ENCODE data around the gene FMN1. TPM values are rescaled to one million over a fixed set of nuclear protein-coding genes. Genes with fewer than 3 reads are reported as not detected.

FMN1 gene
- total RNA-seq, 6 donors from 2014 or later: 20.2 to 176 (median 53.8) TPM

DNA sequence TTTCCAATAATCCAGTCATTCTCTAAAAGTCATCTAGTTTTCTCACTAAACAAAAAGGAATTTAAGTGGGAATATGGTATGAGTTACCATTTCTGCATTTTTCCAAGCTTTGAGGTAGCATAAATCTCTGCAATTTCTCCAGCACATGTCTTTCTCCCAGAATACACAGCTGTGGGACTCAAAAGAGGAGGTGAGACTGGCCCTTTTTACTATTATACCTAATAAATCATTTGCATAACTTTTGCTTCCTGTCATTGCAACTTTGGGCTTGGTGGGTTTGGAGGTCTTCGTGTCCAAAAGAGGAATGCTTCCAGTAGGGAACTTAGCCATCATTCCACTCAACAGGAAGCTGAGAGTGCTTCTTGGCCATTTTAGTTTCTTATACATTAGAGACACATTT is 94.8 kb downstream of the FMN1 start:
- WGBS, 2 donors: 23 to 42% methylated on average over 1 of the region's 1 CpG
- DNase-seq (no peak), ATAC-seq (ENCODE audit: low FRiP score in 2 of 2) (no peak)
- Histone ChIP-seq H3K9me3 (no peaks in the 10 kb centered on the region), H3K4me3 (no peak overlapping the region), H3K36me3 (no peaks in the 10 kb centered on the region), H3K4me1 (no peaks in the 10 kb centered on the region), H3K27ac (no peak overlapping the region), H3K27me3 (no peaks in the 10 kb centered on the region)
- TF ChIP-seq POLR2AphosphoS5 (IDR thresholded peaks at IDR 0.05): no peak
- TF ChIP-seq POLR2A (IDR thresholded peaks at IDR 0.05): no peak
- no peak for TF ChIP-seq EP300 (IDR thresholded peaks at IDR 0.05)
- TF ChIP-seq CTCF (IDR thresholded peaks at IDR 0.05): no peak

DNA sequence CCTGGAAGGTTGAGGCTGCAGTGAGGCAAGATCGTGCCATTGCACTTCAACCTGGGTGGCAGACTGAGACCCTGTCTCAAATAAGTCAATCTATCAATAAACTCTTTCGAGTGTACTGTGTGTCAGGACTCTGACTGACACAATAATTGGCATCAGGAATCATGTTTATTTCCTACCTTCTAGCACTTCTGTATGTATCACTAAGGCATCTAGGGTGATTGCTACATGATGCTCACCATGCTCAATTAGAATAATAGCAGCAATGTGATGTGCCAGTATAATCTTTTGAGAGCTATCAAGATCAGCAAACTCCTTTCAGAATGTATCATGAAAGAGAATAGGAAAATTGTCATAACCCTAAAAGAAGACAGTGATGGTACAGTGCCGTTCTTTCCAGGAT is 95.3 kb downstream of the FMN1 start:
- Histone ChIP-seq H3K9me3 (no peaks in the 10 kb centered on the region), H3K36me3 (no peaks in the 10 kb centered on the region), H3K27ac (no peak overlapping the region), H3K4me3 (no peak overlapping the region), H3K27me3 (no peaks in the 10 kb centered on the region), H3K4me1 (no peaks in the 10 kb centered on the region)
- TF ChIP-seq POLR2AphosphoS5 (IDR thresholded peaks at IDR 0.05) (no peak), POLR2A (IDR thresholded peaks at IDR 0.05) (no peak), EP300 (IDR thresholded peaks at IDR 0.05) (no peak), CTCF (IDR thresholded peaks at IDR 0.05) (no peak)
- 88 to 94% methylated on average over 3 of the region's 3 CpGs for WGBS, 2 donors
- ATAC-seq (ENCODE audit: low FRiP score in 2 of 2) (no peak), DNase-seq (no peak)

GRCh38 chr15:33098094-33099058 is 96.1 kb downstream of the FMN1 start:
- H3K9me3 ChIP-seq: no peaks in the 10 kb centered on the region
- no peaks in the 10 kb centered on the region for H3K27me3 ChIP-seq
- no peaks in the 10 kb centered on the region for H3K4me1 ChIP-seq
- H3K36me3 ChIP-seq: no peaks in the 10 kb centered on the region
- no peak overlapping the region for H3K27ac ChIP-seq
- TF ChIP-seq CTCF (IDR thresholded peaks at IDR 0.05): no peak
- no peak for TF ChIP-seq POLR2AphosphoS5 (IDR thresholded peaks at IDR 0.05)
- DNase-seq (no peak), ATAC-seq (ENCODE audit: low FRiP score in 2 of 2) (no peak)
- 82 to 85% methylated on average over 7 of the region's 7 CpGs for WGBS, 2 donors
- H3K4me3 ChIP-seq: no peak overlapping the region

- WGBS, 2 donors: 87 to 92% methylated on average over 3 of the region's 3 CpGs
- Histone ChIP-seq H3K4me1 (no peaks in the 10 kb centered on the region), H3K27ac (no peak overlapping the region), H3K36me3 (no peaks in the 10 kb centered on the region), H3K27me3 (no peaks in the 10 kb centered on the region), H3K9me3 (no peaks in the 10 kb centered on the region), H3K4me3 (no peak overlapping the region)
- DNase-seq (no peak), ATAC-seq (ENCODE audit: low FRiP score in 2 of 2) (no peak)
- TF ChIP-seq POLR2A (IDR thresholded peaks at IDR 0.05) (no peak), EP300 (IDR thresholded peaks at IDR 0.05) (no peak), CTCF (IDR thresholded peaks at IDR 0.05) (no peak), POLR2AphosphoS5 (IDR thresholded peaks at IDR 0.05) (no peak)
These were observed 98.4 kb downstream of the FMN1 start for GRCh38 chr15:33096134-33096533.

DNA sequence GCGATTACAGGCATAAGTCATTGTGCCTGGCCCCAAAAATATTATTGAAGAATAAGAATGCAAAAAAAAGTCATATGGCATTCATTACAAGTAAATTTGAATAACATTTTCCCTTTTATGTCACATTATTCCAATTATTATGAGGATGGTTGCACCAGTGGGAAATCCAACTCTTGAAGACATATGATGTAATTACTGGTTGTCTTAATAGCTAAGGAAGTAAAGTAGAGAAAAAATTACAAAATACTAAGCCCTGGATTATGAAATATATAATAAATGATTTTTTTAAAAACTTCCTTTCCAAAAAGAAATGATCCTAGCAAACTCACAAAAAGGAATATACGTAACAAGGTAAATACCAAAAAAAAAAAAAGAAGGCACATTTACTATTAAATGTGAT is 98.9 kb downstream of the FMN1 start:
- 85 to 97% methylated on average over 2 of the region's 2 CpGs for WGBS, 2 donors
- Histone ChIP-seq H3K4me1 (no peaks in the 10 kb centered on the region), H3K36me3 (no peaks in the 10 kb centered on the region), H3K27ac (no peak overlapping the region), H3K9me3 (no peaks in the 10 kb centered on the region), H3K4me3 (no peak overlapping the region), H3K27me3 (no peaks in the 10 kb centered on the region)
- ATAC-seq (ENCODE audit: low FRiP score in 2 of 2): no peak
- TF ChIP-seq CTCF (IDR thresholded peaks at IDR 0.05) (no peak), POLR2A (IDR thresholded peaks at IDR 0.05) (no peak), POLR2AphosphoS5 (IDR thresholded peaks at IDR 0.05) (no peak), EP300 (IDR thresholded peaks at IDR 0.05) (no peak)
- DNase-seq: no peak

Measured in upper lobe of left lung (tissue), 6 donors.